ENCODE data around the gene RNF13. TPM values are rescaled to one million over a fixed set of nuclear protein-coding genes. Genes with fewer than 3 reads are reported as not detected.
"Not testable (repeated sequence)": the region's sequence is repeated elsewhere in the genome, so short reads cannot be mapped to it uniquely, and the experiment has no call there.

Gene RNF13
- total RNA-seq, 1 donor, result 45.8 TPM

- DNase-seq (ENCODE audit: low read depth in 2 of 3, low spot score in 2 of 3), result no peak
These were observed 78.6 kb downstream of the RNF13 start for GRCh38 chr3:149891621-149892020.

DNA sequence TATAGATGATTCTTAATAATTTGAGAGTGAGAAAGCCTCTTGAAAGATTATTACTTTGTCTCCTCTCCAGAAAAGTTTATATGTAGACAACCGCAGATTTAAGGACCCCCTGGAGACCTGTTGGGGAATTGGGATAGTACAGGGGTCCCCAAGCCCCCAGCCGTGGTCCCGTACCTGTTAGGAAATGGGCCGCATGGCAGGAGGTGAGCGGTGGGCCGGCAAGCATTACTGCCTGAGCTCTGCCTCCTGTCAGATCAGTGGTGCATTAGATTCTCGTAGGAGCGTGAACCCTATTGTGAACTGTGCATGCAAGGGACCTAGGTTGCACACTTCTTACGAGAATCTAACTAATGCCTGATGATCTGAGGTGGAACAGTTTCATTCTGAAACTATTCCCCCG, 79.4 kb downstream of the RNF13 start:
- no peak for DNase-seq (ENCODE audit: low read depth in 2 of 3, low spot score in 2 of 3)

GRCh38 chr3:149894205-149894604, 81.2 kb downstream of the RNF13 start:
- DNase-seq (ENCODE audit: low read depth in 2 of 3, low spot score in 2 of 3), result no peak

- no peak for DNase-seq (ENCODE audit: low read depth in 2 of 3, low spot score in 2 of 3)
These were observed 82.3 kb downstream of the RNF13 start for GRCh38 chr3:149895339-149895738.

DNA sequence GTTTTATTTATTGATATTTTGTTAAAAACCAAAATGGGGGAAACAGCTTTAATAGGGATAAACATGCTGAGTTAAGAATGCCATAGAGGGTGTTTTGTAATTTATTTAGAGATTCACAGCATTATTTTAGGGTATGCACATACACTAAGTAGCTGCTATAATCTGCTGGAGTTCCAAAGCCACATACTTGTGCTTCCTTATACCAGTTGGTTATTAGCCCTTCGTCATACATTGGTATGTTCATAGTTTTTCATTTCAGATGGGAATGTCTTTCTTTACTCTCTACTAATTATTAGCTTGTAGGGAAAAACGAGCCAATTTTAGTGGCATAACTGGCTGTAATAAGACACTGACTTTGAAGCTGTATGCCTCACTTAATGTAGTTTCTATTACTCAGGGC, 82.8 kb downstream of the RNF13 start:
- DNase-seq (ENCODE audit: low read depth in 2 of 3, low spot score in 2 of 3), result no peak

GRCh38 chr3:149898771-149899170, 85.8 kb downstream of the RNF13 start:
- DNase-seq (ENCODE audit: low read depth in 2 of 3, low spot score in 2 of 3), result no peak

- no peak for DNase-seq (ENCODE audit: low read depth in 2 of 3, low spot score in 2 of 3)
These were observed 87.3 kb downstream of the RNF13 start for GRCh38 chr3:149900322-149900721.

- no peak for DNase-seq (ENCODE audit: low read depth in 2 of 3, low spot score in 2 of 3)
These were observed 88.8 kb downstream of the RNF13 start for GRCh38 chr3:149901770-149902169.

GRCh38 chr3:149902498-149903139, 89.6 kb downstream of the RNF13 start:
- DNase-seq (ENCODE audit: low read depth in 2 of 3, low spot score in 2 of 3), result no peak

GRCh38 chr3:149906036-149906435, 93.0 kb downstream of the RNF13 start:
- no peak for DNase-seq (ENCODE audit: low read depth in 2 of 3, low spot score in 2 of 3)

DNA sequence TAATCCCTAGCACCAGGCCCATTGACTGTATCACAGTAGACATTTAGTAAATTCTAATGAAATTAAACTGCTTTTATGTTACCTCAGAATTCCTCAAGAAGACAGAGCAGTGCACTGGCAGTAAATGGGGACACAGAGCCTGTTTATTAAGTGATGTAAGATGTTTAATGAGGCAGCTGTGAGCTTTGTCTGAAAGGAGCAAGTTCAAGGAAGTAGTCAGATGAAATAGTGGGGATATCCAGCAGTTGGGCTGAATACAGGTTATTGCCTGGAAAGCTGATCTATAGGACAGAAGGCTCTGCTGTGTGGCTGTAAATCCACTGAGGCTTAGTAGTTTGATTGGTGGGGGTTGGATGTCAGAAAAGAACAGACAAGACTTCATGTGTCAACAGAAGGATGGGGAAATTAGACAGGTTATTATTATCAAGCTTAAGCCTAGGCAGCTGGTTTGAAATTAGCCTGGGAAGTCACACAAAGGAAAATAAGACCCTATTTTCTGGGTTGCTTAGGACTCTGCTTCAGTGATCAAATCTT, 95.5 kb downstream of the RNF13 start:
- no peak for DNase-seq (ENCODE audit: low read depth in 2 of 3, low spot score in 2 of 3)

DNA sequence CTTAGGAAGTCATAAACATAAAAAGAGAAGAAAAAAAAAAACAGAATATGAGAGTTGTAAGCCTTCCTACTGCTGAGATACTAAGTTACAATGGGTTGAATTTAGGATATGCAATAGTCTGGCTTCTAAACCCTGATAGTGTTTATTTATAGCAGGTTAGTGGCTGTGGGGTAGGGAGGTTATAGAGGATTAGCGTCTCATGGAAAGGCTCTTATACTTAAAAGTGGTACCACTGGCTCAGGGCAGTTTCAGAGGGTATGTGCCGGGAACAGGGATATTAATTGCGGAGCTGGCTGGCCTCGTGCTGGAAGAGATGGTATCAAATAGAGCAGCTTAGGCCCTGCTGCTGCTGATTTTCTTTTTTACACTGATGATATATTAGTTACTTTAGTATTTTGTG, 96.9 kb downstream of the RNF13 start:
- DNase-seq (ENCODE audit: low read depth in 2 of 3, low spot score in 2 of 3), result no peak

- DNase-seq (ENCODE audit: low read depth in 2 of 3, low spot score in 2 of 3), result no peak
These were observed 104.2 kb downstream of the RNF13 start for GRCh38 chr3:149917124-149917667.

- DNase-seq (ENCODE audit: low read depth in 2 of 3, low spot score in 2 of 3), result no peak
These were observed 106.5 kb downstream of the RNF13 start for GRCh38 chr3:149919509-149919908.

DNA sequence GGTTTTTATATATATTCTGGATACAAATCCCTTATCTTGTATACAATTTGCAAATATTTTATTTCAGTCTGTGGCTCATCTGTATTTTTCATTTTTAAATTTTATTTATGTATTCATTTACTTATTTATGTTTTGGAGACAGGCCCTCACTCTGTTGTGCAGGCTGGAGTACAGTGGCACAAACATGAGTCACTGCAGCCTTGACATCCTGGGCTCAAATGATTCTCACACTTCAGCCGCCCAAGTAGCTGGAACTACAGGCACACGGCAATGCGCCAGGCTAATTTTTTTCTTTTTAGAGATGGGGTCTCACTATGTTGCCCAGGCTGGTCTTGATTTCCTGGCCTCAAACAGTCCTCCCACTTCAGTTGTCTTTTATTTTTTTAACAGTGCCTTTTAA, 107.1 kb downstream of the RNF13 start:
- no peak for DNase-seq (ENCODE audit: low read depth in 2 of 3, low spot score in 2 of 3)

GRCh38 chr3:149933008-149933407, 120.0 kb downstream of the RNF13 start:
- DNase-seq (ENCODE audit: low read depth in 2 of 3, low spot score in 2 of 3), result no peak

GRCh38 chr3:149933858-149934257, 120.8 kb downstream of the RNF13 start:
- DNase-seq (ENCODE audit: low read depth in 2 of 3, low spot score in 2 of 3), result no peak

GRCh38 chr3:149934524-149934923, 121.5 kb downstream of the RNF13 start:
- no peak for DNase-seq (ENCODE audit: low read depth in 2 of 3, low spot score in 2 of 3)

DNA sequence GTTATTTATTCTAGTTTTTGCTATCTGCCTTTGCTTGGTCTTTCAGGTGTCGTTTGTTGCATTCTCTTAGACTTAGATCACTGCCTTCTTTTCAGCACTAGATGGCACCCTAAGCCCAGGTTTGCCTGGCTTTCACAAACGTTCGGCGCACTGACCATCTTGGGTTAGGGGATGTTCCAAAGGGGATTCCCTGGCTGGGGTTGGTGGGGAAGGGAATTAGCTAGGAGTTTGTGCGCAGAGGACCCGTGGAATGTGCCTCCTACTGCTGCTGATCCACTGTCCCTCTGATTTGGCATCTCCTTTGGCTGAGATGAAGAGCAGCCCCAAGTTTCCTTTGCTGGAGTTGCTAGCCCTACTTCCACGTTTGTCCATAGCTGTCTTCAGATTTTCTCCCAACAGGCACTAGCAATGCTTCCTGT, 123.8 kb downstream of the RNF13 start:
- DNase-seq (ENCODE audit: low read depth in 2 of 3, low spot score in 2 of 3), result peak in 2 of 3 donors; percentile 4

GRCh38 chr3:149938392-149939055, 125.5 kb downstream of the RNF13 start:
- not testable (repeated sequence) for DNase-seq (ENCODE audit: low read depth in 2 of 3, low spot score in 2 of 3)

DNA sequence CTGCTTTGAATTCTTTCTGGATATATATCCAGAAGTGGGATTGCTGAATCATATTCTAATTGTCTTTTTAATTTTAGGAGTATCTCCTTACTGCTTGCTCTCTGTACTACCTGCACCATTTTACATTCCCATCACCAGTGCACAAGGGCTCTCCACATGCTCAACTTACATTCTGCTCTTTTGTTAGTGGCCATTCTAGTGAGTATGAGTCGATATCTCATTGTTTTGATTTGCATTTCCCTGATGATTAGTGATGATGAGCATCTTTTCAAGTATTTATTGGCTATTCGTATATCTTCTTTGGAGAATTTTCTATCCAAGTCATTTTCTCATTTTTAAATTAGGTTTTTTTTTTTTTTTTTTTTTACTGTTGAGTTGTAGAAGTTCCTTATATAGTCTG, 128.2 kb downstream of the RNF13 start:
- DNase-seq (ENCODE audit: low read depth in 2 of 3, low spot score in 2 of 3), result no peak

- no peak for DNase-seq (ENCODE audit: low read depth in 2 of 3, low spot score in 2 of 3)
These were observed 128.9 kb downstream of the RNF13 start for GRCh38 chr3:149941946-149942345.

Measured in hematopoietic multipotent progenitor cell (in vitro differentiated cells).